Uterus (tissue), 4 donors: ENCODE results near the gene COBLL1. TPM values are rescaled to one million over a fixed set of nuclear protein-coding genes. Genes with fewer than 3 reads are reported as not detected.

Experiments used
- DNase-seq, 2 donors: peaks; one replicate each; pipeline ENCODE4 v3.0.0-alpha.2; 2019 to 2020
- H3K27ac ChIP-seq, 2 donors: fragments of 200-600 bp; sonication (generic); 1 replicate in 1 of 2; 2 replicates in 1 of 2; pipeline ENCODE4 v1.5.1; 2016 to 2018
- H3K27me3 ChIP-seq, 2 donors: fragments of 200-600 bp; sonication (generic); one replicate each; pipeline ENCODE4 v1.5.1; 2018 to 2019; ENCODE audit warnings: control low read depth in 1 of 2
- H3K36me3 ChIP-seq, 2 donors: fragments of 200-600 bp; sonication (generic); one replicate each; pipeline ENCODE4 v1.5.1; 2019; ENCODE audit warnings: control low read depth in 1 of 2
- H3K4me1 ChIP-seq, 2 donors: fragments of 200-600 bp; sonication (generic); one replicate each; pipeline ENCODE4 v1.5.1; 2018 to 2019; ENCODE audit warnings: control low read depth in 1 of 2
- H3K4me3 ChIP-seq, 2 donors: fragments of 200-600 bp; sonication (generic); 1 replicate in 1 of 2; 2 replicates in 1 of 2; pipeline ENCODE4 v1.5.1; 2018 to 2019; ENCODE audit warnings: mild to moderate bottlenecking in 1 of 2
- H3K9me3 ChIP-seq, 2 donors: fragments of 200-600 bp; sonication (generic); one replicate each; pipeline ENCODE4 v1.5.1; 2019; ENCODE audit warnings: control low read depth in 1 of 2
- CTCF ChIP-seq, 4 experiments: fragments of 200-600 bp in 2 of 4; fragments of 450-650 bp in 2 of 4; sonication (generic) in 2 of 4; IDR thresholded peaks; one replicate each; pipeline ENCODE4 v1.5.1; 2016 to 2019; ENCODE audit warnings: antibody characterized with exemption in 4 of 4, mild to moderate bottlenecking in 2 of 4, moderate library complexity in 1 of 4
- POLR2A ChIP-seq, 2 donors: fragments of 450-650 bp; IDR thresholded peaks; one replicate each; pipeline ENCODE4 v1.6.1; 2016; ENCODE audit warnings: antibody characterized with exemption in 2 of 2, mild to moderate bottlenecking in 1 of 2, moderate library complexity in 1 of 2
- intact Hi-C: fragments of 100-400 bp; cut with DNase I; formaldehyde crosslinking; loops from one replicate; pipeline ENCODE4 v1.15.1; 2023; ENCODE audit warnings: low total_unique reads
- total RNA-seq, 4 donors: library from RNA; depleted of rRNA in 3 of 4; stranded (reverse); fragments of >200 nt in 3 of 4; gene quantifications; one replicate each; pipeline versions ENCODE4 v1.1.0 to v1.2.4, GENCODE V29; 2014 to 2023
- donor health status: DM: yes; HTN: yes; CAD: no.

Gene COBLL1
- total RNA-seq, 4 donors from 2014 or later, result 4.1 to 32.6 (median 17.9) TPM

- Histone ChIP-seq H3K36me3 (no peaks in the 10 kb centered on the region), H3K4me1 (no peaks in the 10 kb centered on the region), H3K4me3 (no peak overlapping the region), H3K27me3 (no peaks in the 10 kb centered on the region), H3K27ac (no peak overlapping the region), H3K9me3 (no peaks in the 10 kb centered on the region)
- no peak for DNase-seq
- intact Hi-C loops, result no loop called here
- TF ChIP-seq POLR2A (IDR thresholded peaks at IDR 0.05), result no peak
- no peak for TF ChIP-seq CTCF (IDR thresholded peaks at IDR 0.05)
Observed at GRCh38 chr2:164850235-164850634, 8.6 kb upstream of the COBLL1 start.

- no peak for DNase-seq
- intact Hi-C loops, result no loop called here
- Histone ChIP-seq H3K4me1 (no peaks in the 10 kb centered on the region), H3K27me3 (no peaks in the 10 kb centered on the region), H3K9me3 (no peaks in the 10 kb centered on the region), H3K4me3 (no peak overlapping the region), H3K27ac (no peak overlapping the region), H3K36me3 (no peaks in the 10 kb centered on the region)
- no peak for TF ChIP-seq CTCF (IDR thresholded peaks at IDR 0.05)
- TF ChIP-seq POLR2A (IDR thresholded peaks at IDR 0.05), result no peak
Observed at GRCh38 chr2:164849506-164849905, 7.9 kb upstream of the COBLL1 start.

- Histone ChIP-seq H3K4me3 (no peak overlapping the region), H3K9me3 (no peaks in the 10 kb centered on the region), H3K4me1 (no peaks in the 10 kb centered on the region), H3K27ac (no peak overlapping the region), H3K27me3 (no peaks in the 10 kb centered on the region), H3K36me3 (no peaks in the 10 kb centered on the region)
- no peak for DNase-seq
- TF ChIP-seq CTCF (IDR thresholded peaks at IDR 0.05) (no peak), POLR2A (IDR thresholded peaks at IDR 0.05) (no peak)
- intact Hi-C loops, result no loop called here
Observed at GRCh38 chr2:164847981-164848741, 6.5 kb upstream of the COBLL1 start.

- no peak for TF ChIP-seq POLR2A (IDR thresholded peaks at IDR 0.05)
- TF ChIP-seq CTCF (IDR thresholded peaks at IDR 0.05), result no peak
- no peaks in the 10 kb centered on the region for H3K9me3 ChIP-seq
- H3K27me3 ChIP-seq, result no peaks in the 10 kb centered on the region
- no peaks in the 10 kb centered on the region for H3K36me3 ChIP-seq
- H3K4me1 ChIP-seq, result no peaks in the 10 kb centered on the region
- no peak for DNase-seq
- intact Hi-C loops, result no loop called here
- H3K4me3 ChIP-seq, result no peak overlapping the region
- no peak overlapping the region for H3K27ac ChIP-seq
Observed at GRCh38 chr2:164847291-164847690, 5.7 kb upstream of the COBLL1 start.

GRCh38 chr2:164846276-164846675, 4.7 kb upstream of the COBLL1 start:
- H3K27me3 ChIP-seq, result no peaks in the 10 kb centered on the region
- DNase-seq, result no peak
- no peak overlapping the region for H3K4me3 ChIP-seq
- H3K27ac ChIP-seq, result no peak overlapping the region
- H3K4me1 ChIP-seq, result no peaks in the 10 kb centered on the region
- intact Hi-C loops, result no loop called here
- no peaks in the 10 kb centered on the region for H3K9me3 ChIP-seq
- TF ChIP-seq POLR2A (IDR thresholded peaks at IDR 0.05) (no peak), CTCF (IDR thresholded peaks at IDR 0.05) (no peak)
- H3K36me3 ChIP-seq, result no peaks in the 10 kb centered on the region
